ENCODE measurements around the gene MATN1.

MATN1 gene

GRCh38 chr1:30735124-30735523 lies 11.7 kb upstream of the MATN1 start:
- Histone ChIP-seq H3K4me1 (ENCODE audit: control insufficient read depth, low read length) (peaks cover 37% of the 10 kb centered on the region), H4K20me1 (ENCODE audit: control insufficient read depth, insufficient read depth, low read depth, low read length) (peaks cover 17% of the 10 kb centered on the region)

GRCh38 chr1:30734580-30734979 lies 11.2 kb upstream of the MATN1 start:
- Histone ChIP-seq H3K9me2 (replicated peaks; ENCODE audit: control insufficient read depth, low read length) (no peaks in the 10 kb centered on the region), H4K20me1 (ENCODE audit: control insufficient read depth, insufficient read depth, low read depth, low read length) (peaks cover 12% of the 10 kb centered on the region), H3K4me3 (ENCODE audit: low read length) (no peak overlapping the region), H3K27me3 (ENCODE audit: control insufficient read depth, low read length) (no peaks in the 10 kb centered on the region), H3K9me3 (ENCODE audit: control insufficient read depth, insufficient read depth, low read length) (no peaks in the 10 kb centered on the region), H3K79me2 (ENCODE audit: control insufficient read depth, low read length) (peaks cover 14% of the 10 kb centered on the region), H3K4me1 (ENCODE audit: control insufficient read depth, low read length) (peaks cover 43% of the 10 kb centered on the region), H3K4me2 (ENCODE audit: low read length) (no peak overlapping the region), H3F3A (ENCODE audit: control insufficient read depth, insufficient read depth) (peaks cover 56% of the 10 kb centered on the region), H3K27ac (ENCODE audit: low read depth, low read length) (no peak overlapping the region), H3K36me3 (ENCODE audit: control insufficient read depth, low read length) (peaks cover 73% of the 10 kb centered on the region)
- no peak for TF ChIP-seq EZH2phosphoT487 (IDR thresholded peaks at IDR 0.05; ENCODE audit: borderline replicate concordance, low read length)
- TF ChIP-seq CTCF (IDR thresholded peaks at IDR 0.05; ENCODE audit: low read depth, low read length, poor library complexity, severe bottlenecking), result no peak

More at GRCh38 chr1:30735124-30735523, 11.7 kb upstream of the MATN1 start:
- no peaks in the 10 kb centered on the region for H3K9me3 ChIP-seq (ENCODE audit: control insufficient read depth, insufficient read depth, low read length)
- TF ChIP-seq CTCF (IDR thresholded peaks at IDR 0.05; ENCODE audit: low read depth, low read length, poor library complexity, severe bottlenecking) (no peak), EZH2phosphoT487 (IDR thresholded peaks at IDR 0.05; ENCODE audit: borderline replicate concordance, low read length) (no peak)
- peaks cover 56% of the 10 kb centered on the region for H3F3A ChIP-seq (ENCODE audit: control insufficient read depth, insufficient read depth)
- H3K79me2 ChIP-seq (ENCODE audit: control insufficient read depth, low read length), result peaks cover 19% of the 10 kb centered on the region
- H3K4me3 ChIP-seq (ENCODE audit: low read length), result no peak overlapping the region
- no peak overlapping the region for H3K4me2 ChIP-seq (ENCODE audit: low read length)
- H3K27me3 ChIP-seq (ENCODE audit: control insufficient read depth, low read length), result no peaks in the 10 kb centered on the region
- H3K27ac ChIP-seq (ENCODE audit: low read depth, low read length), result no peak overlapping the region
- peaks cover 78% of the 10 kb centered on the region for H3K36me3 ChIP-seq (ENCODE audit: control insufficient read depth, low read length)
- no peaks in the 10 kb centered on the region for H3K9me2 ChIP-seq (replicated peaks; ENCODE audit: control insufficient read depth, low read length)

- no peak overlapping the region for H3K27ac ChIP-seq (ENCODE audit: low read depth, low read length)
- no peak for TF ChIP-seq CTCF (IDR thresholded peaks at IDR 0.05; ENCODE audit: low read depth, low read length, poor library complexity, severe bottlenecking)
- no peak for TF ChIP-seq EZH2phosphoT487 (IDR thresholded peaks at IDR 0.05; ENCODE audit: borderline replicate concordance, low read length)
Observed at GRCh38 chr1:30734106-30734505, 10.7 kb upstream of the MATN1 start.

More at GRCh38 chr1:30734106-30734505, 10.7 kb upstream of the MATN1 start:
- Histone ChIP-seq H3K4me1 (ENCODE audit: control insufficient read depth, low read length) (peaks cover 48% of the 10 kb centered on the region), H4K20me1 (ENCODE audit: control insufficient read depth, insufficient read depth, low read depth, low read length) (peaks cover 8% of the 10 kb centered on the region), H3K36me3 (ENCODE audit: control insufficient read depth, low read length) (peaks cover 68% of the 10 kb centered on the region), H3K27me3 (ENCODE audit: control insufficient read depth, low read length) (no peaks in the 10 kb centered on the region), H3K9me3 (ENCODE audit: control insufficient read depth, insufficient read depth, low read length) (no peaks in the 10 kb centered on the region), H3K4me2 (ENCODE audit: low read length) (no peak overlapping the region), H3K4me3 (ENCODE audit: low read length) (no peak overlapping the region), H3K79me2 (ENCODE audit: control insufficient read depth, low read length) (peaks cover 10% of the 10 kb centered on the region), H3F3A (ENCODE audit: control insufficient read depth, insufficient read depth) (peaks cover 56% of the 10 kb centered on the region), H3K9me2 (replicated peaks; ENCODE audit: control insufficient read depth, low read length) (no peaks in the 10 kb centered on the region)
